MV-4-11 (cell line): ENCODE measurements around the gene DNHD1.

Source experiments
- DNase-seq: peaks from one replicate; lab custom pipeline; 2025; lab: John Stamatoyannopoulos, UW

DNHD1 gene

DNA sequence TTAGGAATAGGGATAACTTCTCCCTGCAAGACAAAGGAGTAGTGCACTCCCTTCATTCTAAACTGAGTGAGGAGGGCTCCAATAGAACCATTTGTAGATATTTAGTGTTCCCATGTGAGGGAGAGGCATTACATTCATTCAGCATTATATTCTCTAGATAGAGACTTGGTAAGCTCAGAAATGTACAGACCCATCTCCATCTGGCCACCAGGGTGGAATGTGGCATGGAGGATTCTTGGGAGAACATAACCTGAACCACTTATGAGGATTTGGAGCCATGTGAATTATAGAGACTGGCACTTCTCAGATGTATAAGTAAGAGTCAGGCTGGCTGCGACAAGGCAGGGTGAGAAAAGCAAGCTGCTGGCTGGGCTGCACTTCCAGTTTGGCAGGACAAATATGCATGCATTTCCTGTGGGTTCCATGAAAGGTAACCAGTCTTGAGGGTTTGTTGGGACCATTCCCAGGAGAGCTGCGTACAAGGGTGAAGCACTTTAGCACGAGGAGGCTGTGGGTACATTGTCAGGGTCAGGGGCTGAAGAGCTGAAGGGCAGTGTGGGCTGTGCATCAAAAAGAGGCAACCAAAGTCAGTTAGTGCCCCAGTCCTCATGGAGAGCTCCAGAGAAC, 97.2 kb downstream of the DNHD1 start:
- DNase-seq: no peak

DNA sequence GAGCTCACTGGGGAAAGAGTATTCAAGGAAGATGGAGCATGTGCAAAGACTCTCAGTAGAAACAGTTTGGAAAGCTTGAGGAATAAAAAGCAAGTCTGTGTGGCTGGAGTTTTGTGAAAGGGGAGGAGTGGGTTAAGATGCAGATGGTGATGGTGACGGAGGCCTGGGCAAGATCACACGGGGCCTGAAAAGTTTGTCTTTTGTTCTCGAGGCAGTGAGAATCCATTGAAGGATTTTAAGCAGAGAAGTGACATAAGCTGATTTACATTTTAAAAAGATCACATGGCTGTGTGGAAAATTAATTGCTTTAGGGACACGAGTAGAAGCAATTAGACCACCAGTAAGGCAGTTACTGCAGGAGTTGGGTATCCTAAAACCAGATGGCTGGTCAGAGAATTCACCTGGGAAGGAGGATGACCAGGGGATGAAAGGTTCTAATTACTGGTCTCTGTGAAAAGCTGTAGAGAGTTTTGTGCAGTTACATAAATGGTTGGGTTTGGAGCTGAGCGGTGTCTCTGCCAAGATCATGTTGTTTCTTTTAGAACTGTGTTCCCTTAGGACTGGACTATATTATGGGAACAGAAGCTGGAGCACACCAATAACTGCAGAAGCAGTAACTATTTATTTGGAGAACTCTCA, 99.3 kb downstream of the DNHD1 start:
- no peak for DNase-seq

DNA sequence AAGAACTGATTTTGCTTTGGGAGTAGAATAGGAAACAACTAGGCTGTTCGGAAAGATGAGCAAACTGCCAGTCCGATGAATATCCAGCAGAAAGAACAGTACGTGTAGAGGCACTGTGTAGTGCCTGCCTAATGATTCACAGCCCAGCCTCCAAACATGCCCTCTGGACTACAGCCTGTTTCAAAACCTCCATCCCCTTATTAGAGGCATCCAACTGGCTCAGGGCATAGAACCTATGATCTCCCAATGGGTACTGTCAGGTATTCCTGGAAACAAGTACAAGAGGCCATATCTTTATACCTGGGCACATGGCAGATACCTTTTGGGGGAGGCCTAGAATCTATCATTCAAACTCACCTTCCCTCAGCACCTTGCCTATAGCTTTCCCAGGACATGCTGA, 101.5 kb downstream of the DNHD1 start:
- no peak for DNase-seq

DNA sequence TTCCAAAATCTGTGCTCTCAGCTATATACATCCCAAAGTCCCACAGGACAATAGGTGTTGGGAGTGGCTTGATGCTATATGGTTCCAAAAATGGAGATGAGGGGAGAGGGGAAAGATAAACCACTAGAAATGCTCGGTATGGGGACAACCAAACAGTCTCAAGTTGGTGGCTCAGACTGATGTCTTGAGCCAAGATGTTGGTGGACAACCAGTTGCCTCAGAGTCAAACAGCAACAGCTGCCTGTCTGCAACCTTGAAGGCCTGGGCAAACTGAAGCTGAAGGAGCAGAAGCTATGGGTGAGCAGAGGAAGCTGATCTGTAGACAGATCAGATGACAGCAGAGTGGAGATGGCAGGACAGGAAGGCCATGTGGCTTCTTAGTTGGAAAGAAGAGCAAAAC, 102.4 kb downstream of the DNHD1 start:
- DNase-seq: no peak

GRCh38 chr11:6599881-6600390, 102.9 kb downstream of the DNHD1 start:
- no peak for DNase-seq

- DNase-seq: no peak
Measured at GRCh38 chr11:6601041-6601461, 104.0 kb downstream of the DNHD1 start.

- DNase-seq: no peak
Measured at GRCh38 chr11:6602096-6602940, 105.2 kb downstream of the DNHD1 start.

GRCh38 chr11:6603287-6604080, 106.4 kb downstream of the DNHD1 start, which contains the start of the genes ILK and RRP8:
TSS of gene ILK (plus strand) at chr11:6603774. CDS start at chr11:6604272, 498 bp downstream.
TSS of gene RRP8 (minus strand) at chr11:6603616. CDS start at chr11:6603502, 114 bp downstream.
- peak; percentile 76 for DNase-seq

- DNase-seq: peak; percentile 67
Measured at GRCh38 chr11:6604081-6604626, 107.1 kb downstream of the DNHD1 start.

- peak; percentile 33 for DNase-seq
Measured at GRCh38 chr11:6604790-6605189, 107.7 kb downstream of the DNHD1 start.

- DNase-seq: peak; percentile 75
Measured at GRCh38 chr11:6606471-6607189, 109.5 kb downstream of the DNHD1 start.

- peak; percentile 66 for DNase-seq
Measured at GRCh38 chr11:6607190-6607795, 110.2 kb downstream of the DNHD1 start.

GRCh38 chr11:6608011-6608410, 110.9 kb downstream of the DNHD1 start:
- no peak for DNase-seq

DNA sequence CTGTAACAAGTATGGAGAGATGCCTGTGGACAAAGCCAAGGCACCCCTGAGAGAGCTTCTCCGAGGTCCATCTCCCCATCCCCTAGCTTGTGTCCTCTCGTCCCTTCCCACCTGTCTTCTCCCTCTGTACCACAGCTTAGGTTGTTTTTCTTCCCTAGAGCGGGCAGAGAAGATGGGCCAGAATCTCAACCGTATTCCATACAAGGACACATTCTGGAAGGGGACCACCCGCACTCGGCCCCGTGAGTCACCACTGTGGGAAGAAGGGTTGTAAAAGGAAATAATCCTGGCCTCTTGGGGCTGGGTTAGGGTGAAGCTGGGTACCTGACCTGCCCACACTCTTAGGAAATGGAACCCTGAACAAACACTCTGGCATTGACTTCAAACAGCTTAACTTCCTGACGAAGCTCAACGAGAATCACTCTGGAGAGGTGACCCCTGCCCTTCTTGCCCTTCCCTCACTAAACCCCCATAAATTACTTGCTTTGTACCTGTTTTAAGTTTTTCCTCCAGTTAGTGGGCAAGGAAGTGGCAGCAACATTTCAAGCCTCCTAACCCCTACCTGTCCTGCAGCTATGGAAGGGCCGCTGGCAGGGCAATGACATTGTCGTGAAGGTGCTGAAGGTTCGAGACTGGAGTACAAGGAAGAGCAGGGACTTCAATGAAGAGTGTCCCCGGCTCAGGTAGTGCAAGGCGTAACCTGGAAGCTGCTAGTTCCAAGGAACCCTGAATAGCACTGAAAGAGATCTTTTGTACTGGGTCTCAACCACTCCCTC, 111.8 kb downstream of the DNHD1 start:
- no peak for DNase-seq

DNA sequence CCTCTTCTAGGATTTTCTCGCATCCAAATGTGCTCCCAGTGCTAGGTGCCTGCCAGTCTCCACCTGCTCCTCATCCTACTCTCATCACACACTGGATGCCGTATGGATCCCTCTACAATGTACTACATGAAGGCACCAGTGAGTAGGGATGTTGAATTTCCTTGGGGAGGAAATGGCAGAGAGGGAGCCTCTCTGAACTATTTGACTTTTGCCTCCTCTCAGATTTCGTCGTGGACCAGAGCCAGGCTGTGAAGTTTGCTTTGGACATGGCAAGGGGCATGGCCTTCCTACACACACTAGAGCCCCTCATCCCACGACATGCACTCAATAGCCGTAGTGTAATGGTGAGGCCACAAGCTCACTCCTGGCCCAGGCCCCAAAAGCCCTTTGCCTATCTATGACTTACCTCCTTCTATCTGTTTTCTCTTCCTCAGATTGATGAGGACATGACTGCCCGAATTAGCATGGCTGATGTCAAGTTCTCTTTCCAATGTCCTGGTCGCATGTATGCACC, 112.5 kb downstream of the DNHD1 start:
- no peak for DNase-seq

GRCh38 chr11:6610591-6610990, 113.5 kb downstream of the DNHD1 start:
- DNase-seq: no peak

- peak; percentile 9 for DNase-seq
Measured at GRCh38 chr11:6611092-6611962, 114.2 kb downstream of the DNHD1 start.

DNA sequence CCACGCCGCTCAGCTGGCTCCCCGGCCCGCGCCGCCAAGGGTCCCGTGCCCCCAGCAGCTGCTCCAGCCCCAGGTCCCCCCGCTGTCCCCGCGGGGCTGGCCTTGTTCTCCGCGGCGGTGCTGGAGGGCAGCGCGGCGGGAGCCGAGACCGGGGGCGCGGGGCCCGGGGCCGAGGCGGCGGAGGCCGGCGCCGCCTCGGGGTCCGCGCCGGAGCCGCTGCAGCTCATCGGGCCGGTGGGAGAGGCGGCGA, 114.8 kb downstream of the DNHD1 start:
- DNase-seq: no peak
